Hepatocyte (in vitro differentiated cells): ENCODE results near the gene FRY. TPM values are rescaled to one million over a fixed set of nuclear protein-coding genes. Genes with fewer than 3 reads are reported as not detected.

Experiments used
- DNase-seq: peaks from one replicate; pipeline ENCODE4 v3.0.0-alpha.2; 2016; ENCODE audit warnings: low spot score
- H2AFZ ChIP-seq: fragments of 200-600 bp; sonication (generic); 2 replicates; pipeline ENCODE4 v1.6.0; 2016; ENCODE audit warnings: antibody characterized with exemption, mild to moderate bottlenecking
- H3K27ac ChIP-seq: fragments of 200-600 bp; sonication (generic); 2 replicates; pipeline ENCODE4 v1.5.1; 2016; ENCODE audit warnings: mild to moderate bottlenecking
- H3K27me3 ChIP-seq: fragments of 200-600 bp; sonication (generic); 2 replicates; pipeline ENCODE4 v1.6.1; 2016
- H3K36me3 ChIP-seq: fragments of 200-600 bp; sonication (generic); replicated peaks from 2 replicates; pipeline ENCODE4 v1.5.1; 2016; ENCODE audit warnings: low read depth; ENCODE audit not compliant: insufficient read depth
- H3K4me1 ChIP-seq: fragments of 200-600 bp; sonication (generic); 2 replicates; pipeline ENCODE4 v1.5.1; 2016; ENCODE audit warnings: mild to moderate bottlenecking, moderate library complexity; ENCODE audit not compliant: insufficient read depth
- H3K4me2 ChIP-seq: fragments of 200-600 bp; sonication (generic); 2 replicates; pipeline ENCODE4 v1.6.0; 2016
- H3K4me3 ChIP-seq: fragments of 200-600 bp; sonication (generic); 2 replicates; pipeline ENCODE4 v1.5.1; 2016; ENCODE audit warnings: mild to moderate bottlenecking
- H3K79me2 ChIP-seq: fragments of 200-600 bp; sonication (generic); 2 replicates; pipeline ENCODE4 v1.6.0; 2017; ENCODE audit warnings: mild to moderate bottlenecking
- H3K9me2 ChIP-seq: fragments of 200-600 bp; sonication (generic); replicated peaks from 2 replicates; pipeline ENCODE4 v1.6.0; 2017; ENCODE audit warnings: mild to moderate bottlenecking; ENCODE audit not compliant: insufficient read depth
- H3K9me3 ChIP-seq: fragments of 200-600 bp; sonication (generic); 2 replicates; pipeline ENCODE4 v1.5.1; 2016; ENCODE audit warnings: low read depth, mild to moderate bottlenecking
- H4K20me1 ChIP-seq: fragments of 200-600 bp; sonication (generic); 2 replicates; pipeline ENCODE4 v1.6.0; 2016; ENCODE audit warnings: mild to moderate bottlenecking; ENCODE audit not compliant: insufficient read depth, poor library complexity, severe bottlenecking
- EZH2 ChIP-seq: fragments of 200-600 bp; sonication (generic); IDR thresholded peaks from 2 replicates; pipeline ENCODE4 v1.6.1; 2016; ENCODE audit warnings: antibody characterized with exemption, mild to moderate bottlenecking, borderline replicate concordance
- EZH2phosphoT487 ChIP-seq: fragments of 200-600 bp; sonication (generic); IDR thresholded peaks from one replicate; pipeline ENCODE4 v1.6.1; 2018; ENCODE audit warnings: antibody characterized with exemption, mild to moderate bottlenecking, low read depth, moderate library complexity; ENCODE audit not compliant: unreplicated experiment, severe bottlenecking
- WGBS: methylation state at CpG from one replicate; pipeline ENCODE4 v1.1.6; 2016; ENCODE audit warnings: low lambda C conversion rate; ENCODE audit errors: missing lambda C conversion rate; 5-methylcytosine and 5-hydroxymethylcytosine counted together
- polyA plus RNA-seq: library from polyadenylated mRNA; unstranded; fragments of >200 nt; fragmentation: Nextera tagmentation; extraction: Ambion mirVana; gene quantifications from 2 replicates; pipeline ENCODE4 v1.2.1, GENCODE V29; 2016
- total RNA-seq: library from RNA; depleted of rRNA; stranded (reverse); fragments of >200 nt; gene quantifications from 2 replicates; pipeline ENCODE4 v1.2.3, GENCODE V29; 2014
- TF ChIP-seq, protein P1 (sequence below): fragments of 200-600 bp; sonication (generic); IDR thresholded peaks from 2 replicates; pipeline ENCODE4 v1.5.1; 2016; ENCODE audit warnings: antibody characterized with exemption, mild to moderate bottlenecking; ENCODE audit not compliant: poor library complexity

FRY gene
- total and polyA plus RNA-seq, 2 experiments from 2014 or later = 2.4 to 3.7 TPM

DNA sequence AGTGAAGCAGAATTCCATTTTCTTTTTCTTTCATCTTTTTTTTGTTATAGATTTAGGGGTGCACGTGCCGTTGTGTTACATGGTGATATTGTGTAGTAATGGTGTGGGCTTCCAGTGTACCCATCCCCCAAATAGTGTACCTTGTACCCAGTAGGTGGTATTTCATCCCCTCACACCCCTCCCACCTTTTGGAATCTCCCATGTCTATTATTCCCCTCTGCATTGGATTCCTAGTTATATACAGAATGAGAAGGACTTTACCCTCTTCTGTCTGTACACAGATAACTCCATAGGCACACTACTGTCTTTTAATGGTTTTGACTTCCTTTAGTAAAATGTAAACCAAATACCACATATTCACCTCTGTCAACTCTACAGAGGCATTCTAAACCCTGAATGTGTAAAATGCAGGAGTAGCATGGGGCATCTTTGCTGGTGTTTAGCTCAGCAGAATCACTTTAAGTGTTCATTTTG is 28.0 kb downstream of the FRY start:
- Histone ChIP-seq H3K27me3 (no peaks in the 10 kb centered on the region), H3K27ac (peak overlapping the region; percentile 15), H3K4me1 (peaks cover 15% of the 10 kb centered on the region), H4K20me1 (no peaks in the 10 kb centered on the region), H3K36me3 (no peaks in the 10 kb centered on the region), H3K9me3 (no peaks in the 10 kb centered on the region), H3K9me2 (no peaks in the 10 kb centered on the region), H2AFZ (peak overlapping the region; percentile 1), H3K79me2 (no peaks in the 10 kb centered on the region), H3K4me2 (peak overlapping the region; percentile 28), H3K4me3 (no peak overlapping the region)
- peak; percentile 16 for DNase-seq
- TF ChIP-seq EZH2 = no peak
- TF ChIP-seq, protein P1, sequence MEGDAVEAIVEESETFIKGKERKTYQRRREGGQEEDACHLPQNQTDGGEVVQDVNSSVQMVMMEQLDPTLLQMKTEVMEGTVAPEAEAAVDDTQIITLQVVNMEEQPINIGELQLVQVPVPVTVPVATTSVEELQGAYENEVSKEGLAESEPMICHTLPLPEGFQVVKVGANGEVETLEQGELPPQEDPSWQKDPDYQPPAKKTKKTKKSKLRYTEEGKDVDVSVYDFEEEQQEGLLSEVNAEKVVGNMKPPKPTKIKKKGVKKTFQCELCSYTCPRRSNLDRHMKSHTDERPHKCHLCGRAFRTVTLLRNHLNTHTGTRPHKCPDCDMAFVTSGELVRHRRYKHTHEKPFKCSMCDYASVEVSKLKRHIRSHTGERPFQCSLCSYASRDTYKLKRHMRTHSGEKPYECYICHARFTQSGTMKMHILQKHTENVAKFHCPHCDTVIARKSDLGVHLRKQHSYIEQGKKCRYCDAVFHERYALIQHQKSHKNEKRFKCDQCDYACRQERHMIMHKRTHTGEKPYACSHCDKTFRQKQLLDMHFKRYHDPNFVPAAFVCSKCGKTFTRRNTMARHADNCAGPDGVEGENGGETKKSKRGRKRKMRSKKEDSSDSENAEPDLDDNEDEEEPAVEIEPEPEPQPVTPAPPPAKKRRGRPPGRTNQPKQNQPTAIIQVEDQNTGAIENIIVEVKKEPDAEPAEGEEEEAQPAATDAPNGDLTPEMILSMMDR = no peak
- no peak for TF ChIP-seq EZH2phosphoT487
- 84% methylated on average over 2 of the region's 2 CpGs for WGBS

DNA sequence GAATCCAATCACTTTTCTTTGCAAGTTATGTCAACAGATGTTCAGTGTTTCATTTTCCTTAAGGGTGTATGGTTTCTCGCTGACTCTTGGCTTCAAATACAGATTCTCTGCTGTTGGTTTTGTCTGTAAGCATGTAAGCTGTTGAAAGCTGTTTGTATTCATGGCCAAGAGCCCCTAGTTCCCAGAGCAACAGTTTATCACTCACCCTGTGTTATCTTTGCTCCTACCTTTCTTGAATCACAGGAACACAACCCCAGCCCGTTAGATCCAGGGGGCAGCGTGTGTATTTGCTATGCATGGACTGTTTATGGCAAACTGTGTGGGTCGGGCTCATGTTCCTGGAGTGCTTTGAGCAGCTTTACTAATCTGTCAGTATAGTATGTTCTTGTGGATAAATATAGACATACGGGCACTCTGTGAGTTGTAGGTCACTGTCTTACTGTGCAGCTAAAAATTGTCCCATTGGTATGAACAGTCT is 28.9 kb downstream of the FRY start:
- TF ChIP-seq EZH2 (no peak), EZH2phosphoT487 (no peak)
- TF ChIP-seq, protein P1 = no peak
- Histone ChIP-seq H3K27me3 (no peaks in the 10 kb centered on the region), H3K27ac (peak overlapping the region; percentile 15), H3K9me3 (no peaks in the 10 kb centered on the region), H3K4me3 (no peak overlapping the region), H3K4me2 (peak overlapping the region; percentile 28), H3K79me2 (no peaks in the 10 kb centered on the region), H3K36me3 (no peaks in the 10 kb centered on the region), H3K9me2 (no peaks in the 10 kb centered on the region), H4K20me1 (no peaks in the 10 kb centered on the region), H3K4me1 (peaks cover 15% of the 10 kb centered on the region), H2AFZ (peak overlapping the region; percentile 1)
- no peak for DNase-seq
- 53% methylated on average over 5 of the region's 5 CpGs for WGBS

DNA sequence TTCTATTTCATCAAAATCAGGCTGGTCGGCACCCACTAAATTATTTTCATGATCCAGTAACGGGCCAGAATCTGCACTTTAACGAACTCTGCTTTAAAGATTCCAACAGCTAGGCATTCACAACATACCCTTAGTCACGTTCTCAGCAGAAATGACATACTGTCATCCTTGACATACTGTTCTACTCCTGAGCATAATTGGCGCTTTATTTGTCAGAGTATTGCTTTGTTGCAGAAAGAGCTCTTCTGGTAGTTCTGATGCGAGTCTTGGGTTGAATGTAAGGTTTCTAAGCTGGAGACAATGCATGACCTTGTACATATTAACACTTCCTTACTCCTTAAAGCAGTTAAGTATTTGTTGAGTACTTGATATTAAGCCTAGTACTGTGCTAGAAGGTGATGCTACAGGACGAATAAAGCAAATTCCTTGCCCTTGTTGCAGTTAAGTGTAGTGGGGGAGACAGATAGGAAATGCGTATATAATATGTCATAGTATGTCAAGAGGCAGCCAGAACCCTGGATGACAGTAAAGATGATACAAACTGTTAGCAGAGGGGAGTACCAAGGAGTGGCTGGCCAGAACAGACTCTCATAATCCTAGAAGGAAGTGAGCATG is 32.2 kb downstream of the FRY start:
- H3K4me3 ChIP-seq = no peak overlapping the region
- WGBS = 90% methylated on average over 8 of the region's 8 CpGs
- H3K27me3 ChIP-seq = no peaks in the 10 kb centered on the region
- TF ChIP-seq EZH2phosphoT487 (no peak), EZH2 (no peak)
- TF ChIP-seq, protein P1 = no peak
- H3K9me2 ChIP-seq = no peaks in the 10 kb centered on the region
- peaks cover 15% of the 10 kb centered on the region for H3K4me1 ChIP-seq
- no peak overlapping the region for H3K27ac ChIP-seq
- no peaks in the 10 kb centered on the region for H3K9me3 ChIP-seq
- no peak overlapping the region for H3K4me2 ChIP-seq
- H3K79me2 ChIP-seq = no peaks in the 10 kb centered on the region
- DNase-seq = no peak
- H2AFZ ChIP-seq = no peak overlapping the region
- no peaks in the 10 kb centered on the region for H3K36me3 ChIP-seq
- no peaks in the 10 kb centered on the region for H4K20me1 ChIP-seq
